HepG2 (cell line): ENCODE data around the gene MRPS34. TPM values are rescaled to one million over a fixed set of nuclear protein-coding genes. Genes with fewer than 3 reads are reported as not detected.

ENCODE experiments used
- ARHGAP35 ChIP-seq: sonication (generic); formaldehyde crosslinking; IDR thresholded peaks from 2 replicates; pipeline ENCODE4 v1.9.0; 2022; ENCODE audit warnings: mild to moderate bottlenecking, inconsistent platforms, moderate library complexity, missing genetic modification reagents, borderline replicate concordance
- JARID2 ChIP-seq: sonication (generic); formaldehyde crosslinking; IDR thresholded peaks from 2 replicates; pipeline ENCODE4 v1.8.1; 2023; ENCODE audit warnings: missing genetic modification reagents, inconsistent platforms; ENCODE audit not compliant: insufficient replicate concordance
- LCORL ChIP-seq, 2 experiments: fragments of 450-650 bp in 1 of 2; sonication (generic) in 1 of 2; formaldehyde crosslinking in 1 of 2; IDR thresholded peaks; 2 replicates each; pipeline versions ENCODE4 v1.5.0 to v1.6.1; 2017 to 2020; ENCODE audit warnings: antibody characterized with exemption in 1 of 2, missing genetic modification reagents in 1 of 2
- MIER2 ChIP-seq: IDR thresholded peaks from 2 replicates; pipeline ENCODE4 v1.6.1; 2016; ENCODE audit warnings: missing biosample characterization, missing genetic modification reagents
- MYPOP ChIP-seq: sonication (generic); formaldehyde crosslinking; IDR thresholded peaks from 2 replicates; pipeline ENCODE4 v1.8.1; 2023; ENCODE audit warnings: mild to moderate bottlenecking, moderate library complexity, missing genetic modification reagents
- NCOA1 ChIP-seq: sonication (generic); formaldehyde crosslinking; IDR thresholded peaks from 2 replicates; pipeline ENCODE4 v1.9.0; 2021; ENCODE audit warnings: missing genetic modification reagents
- PITX1 ChIP-seq: sonication (generic); formaldehyde crosslinking; IDR thresholded peaks from 2 replicates; pipeline ENCODE4 v1.5.1; 2020; ENCODE audit warnings: mild to moderate bottlenecking, missing genetic modification reagents
- TRIM24 ChIP-seq: sonication (generic); formaldehyde crosslinking; IDR thresholded peaks from 2 replicates; pipeline ENCODE4 v1.8.0; 2022; ENCODE audit warnings: mild to moderate bottlenecking, missing genetic modification reagents
- ZKSCAN8 ChIP-seq: IDR thresholded peaks from 2 replicates; pipeline ENCODE4 v1.6.1; 2016; ENCODE audit warnings: borderline replicate concordance, missing genetic modification reagents, missing compliant biosample characterization
- ZMAT3 ChIP-seq: sonication (generic); formaldehyde crosslinking; conservative IDR thresholded peaks from 2 replicates; pipeline ENCODE4 v1.7.0; 2021; ENCODE audit warnings: missing genetic modification reagents
- ZNF10 ChIP-seq: sonication (generic); formaldehyde crosslinking; IDR thresholded peaks from 2 replicates; pipeline ENCODE4 v1.4.0; 2020; ENCODE audit warnings: mild to moderate bottlenecking, low read depth, missing genetic modification reagents, borderline replicate concordance
- ZNF12 ChIP-seq: sonication (generic); formaldehyde crosslinking; IDR thresholded peaks from 2 replicates; pipeline ENCODE4 v1.5.0; 2020; ENCODE audit warnings: missing genetic modification reagents
- ZNF263 ChIP-seq: sonication (generic); formaldehyde crosslinking; IDR thresholded peaks from 2 replicates; pipeline ENCODE4 v1.4.0; 2020; ENCODE audit warnings: missing genetic modification reagents
- ZNF431 ChIP-seq: sonication (generic); formaldehyde crosslinking; IDR thresholded peaks from 2 replicates; pipeline ENCODE4 v1.9.0; 2022; ENCODE audit warnings: missing genetic modification reagents, low read depth, mild to moderate bottlenecking, borderline replicate concordance
- ZNF432 ChIP-seq: sonication (generic); formaldehyde crosslinking; IDR thresholded peaks from 2 replicates; pipeline ENCODE4 v1.5.0; 2020; ENCODE audit warnings: missing genetic modification reagents, mild to moderate bottlenecking, borderline replicate concordance
- ZNF777 ChIP-seq: sonication (generic); formaldehyde crosslinking; IDR thresholded peaks from 2 replicates; pipeline ENCODE4 v1.4.0; 2020; ENCODE audit warnings: missing genetic modification reagents
- ZNF878 ChIP-seq: sonication (generic); formaldehyde crosslinking; IDR thresholded peaks from 2 replicates; pipeline ENCODE4 v1.8.1; 2023; ENCODE audit warnings: mild to moderate bottlenecking, missing genetic modification reagents, moderate library complexity
- ZSCAN29 ChIP-seq: sonication (generic); formaldehyde crosslinking; conservative IDR thresholded peaks from 2 replicates; pipeline ENCODE4 v1.4.0; 2020; ENCODE audit warnings: mild to moderate bottlenecking, missing genetic modification reagents
- polyA plus RNA-seq, 8 experiments: library from polyadenylated mRNA; depleted of rRNA in 3 of 8; stranded (reverse) in 7 of 8; unstranded in 1 of 8; fragments of >200 nt; fragmentation: Illumina TruSeq in 4 of 8; extraction: Trizol in 4 of 8; gene quantifications; 2 replicates each; pipeline versions ENCODE4 v1.2.1 to v1.2.3, GENCODE V29; 2011 to 2016; ENCODE audit warnings: low read depth in 4 of 8, missing spikeins in 1 of 8, mixed read lengths in 1 of 8; ENCODE audit not compliant: insufficient read depth in 1 of 8
- total RNA-seq, 5 experiments: library from RNA; depleted of rRNA; stranded (reverse); fragments of >200 nt; fragmentation: Illumina TruSeq; extraction: Trizol; gene quantifications; 2 replicates each; pipeline ENCODE4 v1.2.3, GENCODE V29; 2016; ENCODE audit warnings: low read depth in 1 of 5
- TF ChIP-seq, protein P1 (sequence below): sonication (generic); formaldehyde crosslinking; IDR thresholded peaks from 2 replicates; pipeline ENCODE4 v1.8.0; 2022; ENCODE audit warnings: missing genetic modification reagents, mild to moderate bottlenecking, inconsistent platforms, borderline replicate concordance
- TF ChIP-seq, protein P2 (sequence below): IDR thresholded peaks from 2 replicates; pipeline ENCODE4 v1.6.1; 2016; ENCODE audit warnings: missing biosample characterization, missing genetic modification reagents, low read depth
- TF ChIP-seq, protein P3 (sequence below): sonication (generic); formaldehyde crosslinking; IDR thresholded peaks from 2 replicates; pipeline ENCODE4 v1.8.1; 2023; ENCODE audit warnings: mild to moderate bottlenecking, missing genetic modification reagents
- TF ChIP-seq, protein P4 (sequence below): sonication (generic); formaldehyde crosslinking; IDR thresholded peaks from 2 replicates; pipeline ENCODE4 v1.4.0; 2020; ENCODE audit warnings: missing genetic modification reagents

Gene MRPS34
- total and polyA plus RNA-seq, 2 of the 13 experiments (the other 11 are each of a cell fraction or from before 2014, with no cell fraction given): 63.5 to 131 TPM

- no peak for TF ChIP-seq ZNF10 (CRISPR knock-in tag)
- TF ChIP-seq ZNF878 (CRISPR knock-in tag): peak; percentile 6; the same call in 1 of the 2 replicates
- TF ChIP-seq, protein P1, sequence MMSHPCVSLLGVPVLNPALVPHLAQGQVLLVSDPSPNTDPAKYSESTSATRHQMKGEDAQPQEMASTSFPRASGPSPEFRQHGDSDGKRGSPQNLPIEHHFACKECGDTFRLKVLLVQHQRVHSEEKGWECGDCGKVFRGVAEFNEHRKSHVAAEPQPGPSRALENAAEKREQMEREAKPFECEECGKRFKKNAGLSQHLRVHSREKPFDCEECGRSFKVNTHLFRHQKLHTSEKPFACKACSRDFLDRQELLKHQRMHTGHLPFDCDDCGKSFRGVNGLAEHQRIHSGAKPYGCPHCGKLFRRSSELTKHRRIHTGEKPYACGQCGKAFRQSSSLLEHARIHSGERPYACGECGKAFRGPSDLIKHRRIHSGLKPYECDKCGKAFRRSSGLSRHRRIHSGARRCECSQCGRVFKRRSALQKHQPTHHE (CRISPR knock-in tag): peak; percentile 64
- TF ChIP-seq, protein P2, sequence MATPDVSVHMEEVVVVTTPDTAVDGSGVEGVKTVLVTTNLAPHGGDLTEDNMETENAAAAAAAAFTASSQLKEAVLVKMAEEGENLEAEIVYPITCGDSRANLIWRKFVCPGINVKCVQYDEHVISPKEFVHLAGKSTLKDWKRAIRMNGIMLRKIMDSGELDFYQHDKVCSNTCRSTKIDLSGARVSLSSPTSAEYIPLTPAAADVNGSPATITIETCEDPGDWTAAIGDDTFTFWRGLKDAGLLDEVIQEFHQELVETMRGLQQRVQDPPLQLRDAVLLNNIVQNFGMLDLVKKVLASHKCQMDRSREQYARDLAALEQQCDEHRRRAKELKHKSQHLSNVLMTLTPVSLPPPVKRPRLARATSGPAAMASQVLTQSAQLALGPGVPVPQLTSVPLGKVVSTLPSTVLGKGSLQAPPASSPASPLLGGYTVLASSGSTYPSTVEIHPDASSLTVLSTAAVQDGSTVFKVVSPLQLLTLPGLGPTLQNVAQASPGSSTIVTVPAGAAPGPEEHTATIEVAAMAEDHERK: no peak; the same call in 1 of the 2 replicates
- TF ChIP-seq ZKSCAN8 (CRISPR knock-in tag): peak; percentile 90; the same call in 1 of the 2 replicates
- TF ChIP-seq TRIM24: no peak
- no peak for TF ChIP-seq LCORL (IDR thresholded peaks at IDR 0.05)
- TF ChIP-seq LCORL (CRISPR knock-in tag; IDR thresholded peaks at IDR 0.05): peak; percentile 74
- TF ChIP-seq ZNF777 (CRISPR knock-in tag): peak; percentile 84; the same call in 1 of the 2 replicates
- TF ChIP-seq, protein P3, sequence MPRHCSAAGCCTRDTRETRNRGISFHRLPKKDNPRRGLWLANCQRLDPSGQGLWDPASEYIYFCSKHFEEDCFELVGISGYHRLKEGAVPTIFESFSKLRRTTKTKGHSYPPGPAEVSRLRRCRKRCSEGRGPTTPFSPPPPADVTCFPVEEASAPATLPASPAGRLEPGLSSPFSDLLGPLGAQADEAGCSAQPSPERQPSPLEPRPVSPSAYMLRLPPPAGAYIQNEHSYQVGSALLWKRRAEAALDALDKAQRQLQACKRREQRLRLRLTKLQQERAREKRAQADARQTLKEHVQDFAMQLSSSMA (CRISPR knock-in tag): no peak
- TF ChIP-seq ZNF432: no peak
- TF ChIP-seq MYPOP (CRISPR knock-in tag): peak; percentile 50
- TF ChIP-seq ZNF12 (CRISPR knock-in tag): 0 out of 2 replicates have a peak, but pooled peaks have one; percentile 11
- TF ChIP-seq ZNF431: peak; percentile 82
- TF ChIP-seq ZSCAN29 (CRISPR knock-in tag): peak; percentile 81
- TF ChIP-seq ZMAT3 (CRISPR knock-in tag): peak; percentile 92
- TF ChIP-seq, protein P4, sequence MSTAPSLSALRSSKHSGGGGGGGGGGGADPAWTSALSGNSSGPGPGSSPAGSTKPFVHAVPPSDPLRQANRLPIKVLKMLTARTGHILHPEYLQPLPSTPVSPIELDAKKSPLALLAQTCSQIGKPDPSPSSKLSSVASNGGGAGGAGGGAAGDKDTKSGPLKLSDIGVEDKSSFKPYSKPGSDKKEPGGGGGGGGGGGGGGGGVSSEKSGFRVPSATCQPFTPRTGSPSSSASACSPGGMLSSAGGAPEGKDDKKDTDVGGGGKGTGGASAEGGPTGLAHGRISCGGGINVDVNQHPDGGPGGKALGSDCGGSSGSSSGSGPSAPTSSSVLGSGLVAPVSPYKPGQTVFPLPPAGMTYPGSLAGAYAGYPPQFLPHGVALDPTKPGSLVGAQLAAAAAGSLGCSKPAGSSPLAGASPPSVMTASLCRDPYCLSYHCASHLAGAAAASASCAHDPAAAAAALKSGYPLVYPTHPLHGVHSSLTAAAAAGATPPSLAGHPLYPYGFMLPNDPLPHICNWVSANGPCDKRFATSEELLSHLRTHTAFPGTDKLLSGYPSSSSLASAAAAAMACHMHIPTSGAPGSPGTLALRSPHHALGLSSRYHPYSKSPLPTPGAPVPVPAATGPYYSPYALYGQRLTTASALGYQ (CRISPR knock-in tag): peak; percentile 40; the same call in 1 of the 2 replicates
- no peak for TF ChIP-seq ARHGAP35 (CRISPR knock-in tag)
- TF ChIP-seq PITX1 (CRISPR knock-in tag): no peak
- peak; percentile 15; the same call in 1 of the 2 replicates for TF ChIP-seq ZNF263 (CRISPR knock-in tag)
- TF ChIP-seq JARID2 (CRISPR knock-in tag): no peak
- TF ChIP-seq MIER2 (CRISPR knock-in tag): 0 out of 2 replicates have a peak, but pooled peaks have one; percentile 47
- TF ChIP-seq NCOA1 (CRISPR knock-in tag): peak; percentile 97
These were observed at the start of gene MRPS34 (continued) for GRCh38 chr16:1772908-1773702.
